Karpas-422 (cell line): ENCODE measurements around the gene GJA10. TPM values are rescaled to one million over a fixed set of nuclear protein-coding genes. Genes with fewer than 3 reads are reported as not detected.
"Not testable (repeated sequence)": the region's sequence is repeated elsewhere in the genome, so short reads cannot be mapped to it uniquely, and the experiment has no call there.

ENCODE experiments used
- DNase-seq: peaks from one replicate; pipeline ENCODE4 v3.0.0-alpha.2; 2015
- H2AFZ ChIP-seq: fragments of 200-600 bp; sonication (generic); 2 replicates; pipeline ENCODE4 v1.6.1; 2014; ENCODE audit warnings: antibody characterized with exemption, low read length, mixed read lengths
- H3K27ac ChIP-seq: fragments of 200-600 bp; sonication (generic); 2 replicates; pipeline ENCODE4 v1.5.1; 2014; ENCODE audit warnings: mild to moderate bottlenecking, low read length, moderate library complexity
- H3K27me3 ChIP-seq: fragments of 200-600 bp; sonication (generic); 2 replicates; pipeline ENCODE4 v1.6.1; 2014; ENCODE audit warnings: low read length, mixed read lengths
- H3K36me3 ChIP-seq: fragments of 200-600 bp; sonication (generic); 2 replicates; pipeline ENCODE4 v1.6.1; 2014; ENCODE audit warnings: low read length, mixed read lengths; ENCODE audit not compliant: insufficient read depth
- H3K4me1 ChIP-seq: fragments of 200-600 bp; sonication (generic); 2 replicates; pipeline ENCODE4 v1.6.1; 2014; ENCODE audit warnings: mild to moderate bottlenecking, low read length, mixed read lengths
- H3K4me2 ChIP-seq: fragments of 200-600 bp; sonication (generic); 2 replicates; pipeline ENCODE4 v1.6.1; 2014; ENCODE audit warnings: low read length, low read depth, mild to moderate bottlenecking; ENCODE audit not compliant: poor library complexity, severe bottlenecking
- H3K4me3 ChIP-seq: fragments of 200-600 bp; sonication (generic); 2 replicates; pipeline ENCODE4 v1.5.1; 2014; ENCODE audit warnings: mild to moderate bottlenecking, antibody characterized with exemption, low read length, mixed read lengths
- H3K79me2 ChIP-seq: fragments of 200-600 bp; sonication (generic); 2 replicates; pipeline ENCODE4 v1.6.1; 2014; ENCODE audit warnings: mild to moderate bottlenecking, low read length, mixed read lengths
- H3K9ac ChIP-seq: fragments of 200-600 bp; sonication (generic); 2 replicates; pipeline ENCODE4 v1.6.0; 2014; ENCODE audit warnings: low read length
- H3K9me2 ChIP-seq: fragments of 200-600 bp; sonication (generic), shearing (Covaris generic); replicated peaks from 2 replicates; pipeline ENCODE4 v1.6.0; 2014; ENCODE audit warnings: mild to moderate bottlenecking, low read length, moderate library complexity; ENCODE audit not compliant: insufficient read depth
- H3K9me3 ChIP-seq: fragments of 300-700, 200-600 bp; sonication (generic); 2 replicates; pipeline ENCODE4 v1.6.1; 2014; ENCODE audit warnings: low read length, mixed read lengths
- H4K20me1 ChIP-seq: fragments of 200-600 bp; sonication (generic); 2 replicates; pipeline ENCODE4 v1.6.1; 2014; ENCODE audit warnings: mild to moderate bottlenecking, antibody characterized with exemption, low read length, low read depth; ENCODE audit not compliant: insufficient read depth
- total RNA-seq: library from RNA; depleted of rRNA; stranded (reverse); fragments of >200 nt; shearing (Covaris generic); gene quantifications from 2 replicates; pipeline ENCODE4 v1.2.3, GENCODE V29; 2014; ENCODE audit warnings: low replicate concordance; rRNA removed

The GJA10 gene
- 1.3 and 2.3 TPM in 2 replicates for total RNA-seq

DNA sequence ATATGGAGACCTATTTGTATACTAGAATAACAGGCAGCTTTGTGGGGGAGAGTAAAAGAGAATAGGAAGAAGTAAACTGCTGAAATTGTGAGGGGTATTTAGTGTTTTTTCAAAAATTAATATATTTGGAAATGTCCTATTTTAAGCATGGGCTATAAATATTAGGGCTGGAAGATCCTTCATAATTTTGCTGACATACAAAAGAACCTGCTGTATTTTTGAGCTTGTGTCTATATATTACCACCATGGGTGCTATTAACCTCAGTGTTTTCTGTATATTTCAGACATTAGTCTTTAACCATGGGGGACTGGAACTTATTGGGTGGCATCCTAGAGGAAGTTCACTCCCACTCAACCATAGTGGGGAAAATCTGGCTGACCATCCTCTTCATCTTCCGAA is at the start of gene GJA10:
Gene GJA10, plus strand, starts transcription at position 301 of the 400 bp plus-strand sequence. Its CDS starts 0 bp downstream, at position 301.
- no peaks in the 10 kb centered on the region for H3K9me2 ChIP-seq
- peak; percentile 15 for DNase-seq
- H3K9me3 ChIP-seq = no peaks in the 10 kb centered on the region
- H3K79me2 ChIP-seq = no peaks in the 10 kb centered on the region
- H3K27me3 ChIP-seq = no peaks in the 10 kb centered on the region
- no peaks in the 10 kb centered on the region for H4K20me1 ChIP-seq
- H3K27ac ChIP-seq = no peak within 1 kb of the TSS
- H2AFZ ChIP-seq = no peak within 1 kb of the TSS
- no peak within 1 kb of the TSS for H3K4me3 ChIP-seq
- no peaks in the 10 kb centered on the region for H3K36me3 ChIP-seq
- peaks cover 32% of the 10 kb centered on the region for H3K4me1 ChIP-seq
- no peak within 1 kb of the TSS for H3K4me2 ChIP-seq
- no peak within 1 kb of the TSS for H3K9ac ChIP-seq

GRCh38 chr6:89847513-89847912 is 46.8 kb upstream of the GJA10 start:
- H3K27me3 ChIP-seq = not testable (repeated sequence)
- peaks cover 89% of the 10 kb centered on the region for H3K79me2 ChIP-seq

GRCh38 chr6:89853068-89853467 is 41.2 kb upstream of the GJA10 start:
- no peaks in the 10 kb centered on the region for H3K9me3 ChIP-seq
- no peak for DNase-seq
- H3K27me3 ChIP-seq = no peaks in the 10 kb centered on the region
- H3K79me2 ChIP-seq = peaks cover 47% of the 10 kb centered on the region
- H3K4me2 ChIP-seq = no peak overlapping the region
- H3K36me3 ChIP-seq = peaks cover 41% of the 10 kb centered on the region
- H3K9me2 ChIP-seq = no peaks in the 10 kb centered on the region
- no peaks in the 10 kb centered on the region for H4K20me1 ChIP-seq
- no peak overlapping the region for H3K27ac ChIP-seq
- H3K9ac ChIP-seq = no peak overlapping the region
- no peak overlapping the region for H3K4me3 ChIP-seq
- H3K4me1 ChIP-seq = no peaks in the 10 kb centered on the region
- H2AFZ ChIP-seq = no peak overlapping the region

More at GRCh38 chr6:89847513-89847912, 46.8 kb upstream of the GJA10 start:
- H3K4me1 ChIP-seq, DNase-seq, H3K4me2 ChIP-seq, H2AFZ ChIP-seq, H3K9me2 ChIP-seq, H3K9ac ChIP-seq, H3K9me3 ChIP-seq, H3K27ac ChIP-seq, H3K4me3 ChIP-seq: not testable (repeated sequence)
- peaks cover 15% of the 10 kb centered on the region; the same call in 1 of the 2 replicates for H3K36me3 ChIP-seq
- 0 out of 2 replicates have a peak, but pooled peaks cover 11% of the 10 kb centered on the region for H4K20me1 ChIP-seq

DNA sequence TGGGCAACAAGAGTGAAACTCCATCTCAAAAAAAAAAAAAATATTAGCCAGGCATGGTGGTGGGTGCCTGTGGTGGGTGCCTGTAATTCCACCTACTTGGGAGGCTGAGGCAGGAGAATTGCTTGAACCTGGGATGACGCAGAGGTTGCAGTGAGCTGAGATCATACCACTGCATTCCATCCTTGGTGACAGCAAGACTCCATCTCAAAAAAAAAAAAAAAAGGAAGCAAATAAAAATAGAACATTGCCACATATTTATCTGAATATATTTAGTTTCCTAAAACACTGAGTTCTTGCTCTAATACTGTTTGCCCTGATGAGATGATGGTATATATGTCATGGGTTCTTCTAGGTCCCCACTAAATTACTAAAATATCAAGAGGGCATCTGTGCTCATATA is 36.2 kb upstream of the GJA10 start:
- no peak overlapping the region for H3K9ac ChIP-seq
- no peaks in the 10 kb centered on the region for H3K4me1 ChIP-seq
- no peak for DNase-seq
- peaks cover 58% of the 10 kb centered on the region for H3K36me3 ChIP-seq
- no peaks in the 10 kb centered on the region for H4K20me1 ChIP-seq
- H3K27me3 ChIP-seq = no peaks in the 10 kb centered on the region
- no peak overlapping the region for H2AFZ ChIP-seq
- no peak overlapping the region for H3K27ac ChIP-seq
- no peaks in the 10 kb centered on the region for H3K9me2 ChIP-seq
- peaks cover 13% of the 10 kb centered on the region; the same call in 1 of the 2 replicates for H3K79me2 ChIP-seq
- no peaks in the 10 kb centered on the region for H3K9me3 ChIP-seq
- no peak overlapping the region for H3K4me3 ChIP-seq
- no peak overlapping the region for H3K4me2 ChIP-seq

GRCh38 chr6:89859744-89860143 is 34.5 kb upstream of the GJA10 start:
- Histone ChIP-seq H4K20me1 (no peaks in the 10 kb centered on the region), H3K36me3 (peaks cover 62% of the 10 kb centered on the region)
- no peak for DNase-seq

DNA sequence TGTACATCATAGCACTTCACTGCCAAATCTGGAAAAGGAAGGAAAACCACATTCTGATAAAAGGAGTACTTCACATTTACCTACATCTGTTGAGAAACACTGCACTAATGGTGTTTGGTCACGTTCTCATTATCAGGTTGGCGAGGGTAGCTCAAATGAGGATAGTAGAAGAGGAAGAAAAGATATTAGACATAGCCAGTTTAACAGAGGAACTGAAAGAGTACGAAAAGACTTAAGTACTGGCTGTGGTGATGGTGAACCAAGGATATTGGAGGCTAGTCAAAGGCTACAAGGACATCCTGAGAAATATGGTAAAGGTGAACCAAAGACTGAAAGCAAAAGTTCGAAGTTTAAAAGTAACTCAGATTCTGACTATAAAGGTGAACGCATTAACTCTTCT is 32.0 kb upstream of the GJA10 start:
- Histone ChIP-seq H3K27me3 (no peaks in the 10 kb centered on the region), H3K4me3 (no peak overlapping the region), H3K9me3 (no peaks in the 10 kb centered on the region), H3K9ac (no peak overlapping the region), H3K4me1 (no peaks in the 10 kb centered on the region), H3K27ac (no peak overlapping the region), H4K20me1 (no peaks in the 10 kb centered on the region), H2AFZ (no peak overlapping the region), H3K79me2 (peaks cover 17% of the 10 kb centered on the region), H3K9me2 (no peaks in the 10 kb centered on the region), H3K36me3 (peaks cover 60% of the 10 kb centered on the region), H3K4me2 (no peak overlapping the region)
- DNase-seq = no peak

More at GRCh38 chr6:89859744-89860143, 34.5 kb upstream of the GJA10 start:
- H3K4me3 ChIP-seq = no peak overlapping the region
- H3K9ac ChIP-seq = no peak overlapping the region
- H3K27me3 ChIP-seq = no peaks in the 10 kb centered on the region
- no peak overlapping the region for H3K27ac ChIP-seq
- no peaks in the 10 kb centered on the region for H3K4me1 ChIP-seq
- no peak overlapping the region for H2AFZ ChIP-seq
- H3K4me2 ChIP-seq = no peak overlapping the region
- no peaks in the 10 kb centered on the region for H3K9me2 ChIP-seq
- no peaks in the 10 kb centered on the region for H3K9me3 ChIP-seq
- H3K79me2 ChIP-seq = peaks cover 20% of the 10 kb centered on the region

- no peak for DNase-seq
- no peaks in the 10 kb centered on the region for H3K9me2 ChIP-seq
- H3K4me2 ChIP-seq = no peak overlapping the region
- no peaks in the 10 kb centered on the region for H4K20me1 ChIP-seq
- H3K27ac ChIP-seq = no peak overlapping the region
- no peaks in the 10 kb centered on the region for H3K27me3 ChIP-seq
- peaks cover 64% of the 10 kb centered on the region for H3K36me3 ChIP-seq
- peaks cover 17% of the 10 kb centered on the region for H3K79me2 ChIP-seq
- no peak overlapping the region for H3K9ac ChIP-seq
- H3K4me1 ChIP-seq = no peaks in the 10 kb centered on the region
- H2AFZ ChIP-seq = no peak overlapping the region
- no peaks in the 10 kb centered on the region for H3K9me3 ChIP-seq
- no peak overlapping the region for H3K4me3 ChIP-seq
These were observed 31.6 kb upstream of the GJA10 start for GRCh38 chr6:89862698-89863097.

- Histone ChIP-seq H3K27me3 (no peaks in the 10 kb centered on the region), H3K79me2 (peaks cover 17% of the 10 kb centered on the region), H3K4me3 (no peak overlapping the region), H3K9ac (no peak overlapping the region), H3K9me3 (no peaks in the 10 kb centered on the region), H2AFZ (no peak overlapping the region), H3K4me1 (no peaks in the 10 kb centered on the region), H3K36me3 (peaks cover 63% of the 10 kb centered on the region), H3K27ac (no peak overlapping the region), H3K4me2 (no peak overlapping the region), H4K20me1 (no peaks in the 10 kb centered on the region), H3K9me2 (no peaks in the 10 kb centered on the region)
- no peak for DNase-seq
These were observed 28.1 kb upstream of the GJA10 start for GRCh38 chr6:89866024-89866678.
